ENCODE results near the gene PHC1.

- TF ChIP-seq CTCF (IDR thresholded peaks at IDR 0.05) (no peak), POLR2A (IDR thresholded peaks at IDR 0.05) (no peak)
Observed at GRCh38 chr12:8989413-8989812, 75.1 kb downstream of the PHC1 start, which contains the start of gene KLRG1.

Data from lower leg skin (tissue), 3 donors.